CD14-positive monocyte (primary cell): Measurements from ENCODE around the gene HTT-AS. TPM values are rescaled to one million over a fixed set of nuclear protein-coding genes. Genes with fewer than 3 reads are reported as not detected.

Source experiments
- DNase-seq, 3 donors: peaks; one replicate each; pipeline ENCODE4 v3.0.0-alpha.2; 2011 to 2022
- H2AFZ ChIP-seq: 2 replicates; pipeline ENCODE4 v1.6.0; 2012; ENCODE audit warnings: mild to moderate bottlenecking, low read depth, low read length, inconsistent platforms; ENCODE audit not compliant: insufficient read depth, poor library complexity, severe bottlenecking
- H3K27ac ChIP-seq, 2 donors: 1 replicate in 1 of 2; 2 replicates in 1 of 2; pipeline ENCODE4 v1.5.1; 2012 to 2013; ENCODE audit warnings: low read length in 2 of 2, control low read depth in 1 of 2, inconsistent platforms in 1 of 2, low read depth in 1 of 2, mild to moderate bottlenecking in 1 of 2
- H3K27me3 ChIP-seq, 2 donors: one replicate each; pipeline versions ENCODE4 v1.6.0 to v1.6.1; 2011 to 2013; ENCODE audit warnings: low read length in 2 of 2; ENCODE audit not compliant: control insufficient read depth in 2 of 2, insufficient read depth in 2 of 2
- H3K36me3 ChIP-seq, 2 donors: replicated peaks in 1 of 2; 1 replicate in 1 of 2; 2 replicates in 1 of 2; pipeline versions ENCODE4 v1.5.1 to v1.6.1; 2012 to 2013; ENCODE audit warnings: low read length in 2 of 2, control low read depth in 1 of 2, inconsistent platforms in 1 of 2, mild to moderate bottlenecking in 1 of 2; ENCODE audit not compliant: insufficient read depth in 2 of 2, control insufficient read depth in 1 of 2
- H3K4me1 ChIP-seq, 2 donors: 1 replicate in 1 of 2; 2 replicates in 1 of 2; pipeline versions ENCODE4 v1.5.1 to v1.6.1; 2012 to 2013; ENCODE audit warnings: low read length in 2 of 2, control low read depth in 1 of 2, inconsistent platforms in 1 of 2, mild to moderate bottlenecking in 1 of 2, moderate library complexity in 1 of 2; ENCODE audit not compliant: insufficient read depth in 2 of 2, control insufficient read depth in 1 of 2
- H3K4me2 ChIP-seq: replicated peaks from 2 replicates; pipeline ENCODE3; 2012; ENCODE audit warnings: low read length, moderate library complexity, mild to moderate bottlenecking; ENCODE audit not compliant: poor library complexity, severe bottlenecking; ENCODE audit errors: extremely low read depth
- H3K4me3 ChIP-seq, 3 experiments: fragments of 200-600 bp in 1 of 3; sonication (generic) in 1 of 3; replicated peaks in 1 of 3; 1 replicate in 2 of 3; 2 replicates in 1 of 3; pipeline ENCODE4 v1.5.1; 2011 to 2013; ENCODE audit warnings: low read length in 3 of 3, mild to moderate bottlenecking in 3 of 3, control low read depth in 2 of 3, low read depth in 2 of 3, inconsistent platforms in 1 of 3, moderate library complexity in 1 of 3
- H3K79me2 ChIP-seq: 2 replicates; pipeline ENCODE4 v1.6.0; 2012; ENCODE audit warnings: mild to moderate bottlenecking, control low read depth, inconsistent platforms, low read length, moderate library complexity; ENCODE audit not compliant: insufficient read depth
- H3K9ac ChIP-seq: 2 replicates; pipeline ENCODE4 v1.6.0; 2017; ENCODE audit warnings: low read length, mild to moderate bottlenecking; ENCODE audit not compliant: insufficient read depth, poor library complexity, severe bottlenecking
- H3K9me3 ChIP-seq, 2 donors: replicated peaks in 1 of 2; 1 replicate in 1 of 2; 2 replicates in 1 of 2; pipeline versions ENCODE4 v1.5.1 to v1.6.1; 2012 to 2013; ENCODE audit warnings: low read length in 2 of 2, control low read depth in 1 of 2; ENCODE audit not compliant: control insufficient read depth in 1 of 2, insufficient read depth in 1 of 2
- H4K20me1 ChIP-seq: 2 replicates; pipeline ENCODE4 v1.6.0; 2012; ENCODE audit warnings: mild to moderate bottlenecking, low read length, control low read depth, moderate library complexity; ENCODE audit not compliant: insufficient read depth
- H3K27ac Mint-ChIP-seq, 7 donors: one replicate each; pipeline ENCODE4 v1.8.0; 2020; ENCODE audit warnings: mild to moderate bottlenecking in 7 of 7, mixed read lengths in 7 of 7, moderate library complexity in 6 of 7, inconsistent platforms in 2 of 7
- H3K27me3 Mint-ChIP-seq, 3 donors: one replicate each; pipeline ENCODE4 v1.8.0; 2021 to 2022; ENCODE audit warnings: low read depth in 3 of 3, mild to moderate bottlenecking in 3 of 3, mixed read lengths in 3 of 3, moderate library complexity in 3 of 3, inconsistent platforms in 1 of 3
- H3K36me3 Mint-ChIP-seq, 2 donors: one replicate each; pipeline ENCODE4 v1.8.0; 2020; ENCODE audit warnings: mixed read lengths in 2 of 2, inconsistent platforms in 1 of 2, mild to moderate bottlenecking in 1 of 2
- H3K4me1 Mint-ChIP-seq: one replicate; pipeline ENCODE4 v1.8.0; 2020; ENCODE audit warnings: mild to moderate bottlenecking, mixed read lengths
- H3K4me3 Mint-ChIP-seq, 2 donors: one replicate each; pipeline ENCODE4 v1.8.0; 2020; ENCODE audit warnings: mild to moderate bottlenecking in 2 of 2, mixed read lengths in 2 of 2, moderate library complexity in 1 of 2
- H3K9me3 Mint-ChIP-seq, 7 donors: one replicate each; pipeline ENCODE4 v1.8.0; 2020 to 2022; ENCODE audit warnings: mixed read lengths in 7 of 7, mild to moderate bottlenecking in 6 of 7, moderate library complexity in 6 of 7, inconsistent platforms in 2 of 7
- CTCF ChIP-seq: fragments of 200-600 bp; IDR thresholded peaks from one replicate; pipeline ENCODE4 v1.8.0; 2022; ENCODE audit warnings: antibody characterized with exemption, mild to moderate bottlenecking
- WGBS: methylation state at CpG from one replicate; pipeline ENCODE4 v1.1.5; 2013; ENCODE audit warnings: missing lambda C conversion rate; ENCODE audit not compliant: insufficient coverage; 5-methylcytosine and 5-hydroxymethylcytosine counted together
- intact Hi-C, 2 donors: fragments of 100-400 bp; cut with micrococcal nuclease; formaldehyde crosslinking; loops; one replicate each; pipeline versions ENCODE4 v1.15.0 to v1.15.1; 2023
- polyA plus RNA-seq, 3 donors: library from polyadenylated mRNA; depleted of rRNA in 1 of 3; unstranded in 2 of 3; stranded (reverse) in 1 of 3; fragments of 300-500 nt in 2 of 3; fragments of >200 nt in 1 of 3; fragmentation: Illumina TruSeq in 2 of 3; gene quantifications; 1 replicate in 2 of 3; 2 replicates in 1 of 3; pipeline ENCODE4 v1.2.3, GENCODE V29; 2012 to 2021

Gene HTT-AS
- polyA plus RNA-seq, 3 donors = not detected

DNA sequence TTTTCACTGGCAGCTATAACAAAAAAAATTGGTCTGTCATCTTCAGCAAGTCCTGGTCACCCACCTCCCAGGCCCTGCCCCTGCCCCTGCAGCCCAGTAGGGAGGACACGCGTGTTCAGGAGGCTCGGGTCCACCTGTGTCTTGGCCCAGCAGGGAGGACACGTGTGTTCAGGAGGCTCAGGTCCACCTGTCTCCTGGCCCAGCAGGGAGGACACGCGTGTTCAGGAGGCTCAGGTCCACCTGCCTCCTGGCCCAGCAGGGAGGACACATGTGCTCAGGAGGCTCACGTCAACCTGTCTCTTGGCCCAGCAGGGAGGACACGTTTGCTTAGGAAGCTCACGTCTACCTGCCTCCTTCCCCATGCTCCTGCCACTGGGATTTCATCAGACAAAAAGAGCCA lies 44.9 kb downstream of the HTT-AS start:
- no peaks in the 10 kb centered on the region for H3K27me3 ChIP-seq
- H3K36me3 ChIP-seq = no peaks in the 10 kb centered on the region
- H4K20me1 ChIP-seq = no peaks in the 10 kb centered on the region
- TF ChIP-seq CTCF = no peak
- H3K4me1 Mint-ChIP-seq = no peaks in the 10 kb centered on the region
- H3K4me3 Mint-ChIP-seq = no peak overlapping the region
- no peak overlapping the region for H3K9ac ChIP-seq
- no peaks in the 10 kb centered on the region for H3K79me2 ChIP-seq
- no peak overlapping the region for H3K4me3 ChIP-seq
- H3K27me3 Mint-ChIP-seq = peaks cover 3 to 5% (median 5%) of the 10 kb centered on the region in 3 donors
- 98% methylated on average over 7 of the region's 9 CpGs for WGBS
- peaks cover 0 to 4% (median 0%) of the 10 kb centered on the region in 7 donors for H3K9me3 Mint-ChIP-seq
- no peaks in the 10 kb centered on the region for H3K36me3 Mint-ChIP-seq
- H3K4me1 ChIP-seq = no peaks in the 10 kb centered on the region
- H3K9me3 ChIP-seq = no peaks in the 10 kb centered on the region
- no peak overlapping the region for H3K27ac ChIP-seq
- DNase-seq = no peak
- intact Hi-C loops = no loop called here
- peak overlapping the region in 2 of 7 donors; percentile 18 to 26 for H3K27ac Mint-ChIP-seq
- H2AFZ ChIP-seq = no peak overlapping the region
- no peak overlapping the region for H3K4me2 ChIP-seq

DNA sequence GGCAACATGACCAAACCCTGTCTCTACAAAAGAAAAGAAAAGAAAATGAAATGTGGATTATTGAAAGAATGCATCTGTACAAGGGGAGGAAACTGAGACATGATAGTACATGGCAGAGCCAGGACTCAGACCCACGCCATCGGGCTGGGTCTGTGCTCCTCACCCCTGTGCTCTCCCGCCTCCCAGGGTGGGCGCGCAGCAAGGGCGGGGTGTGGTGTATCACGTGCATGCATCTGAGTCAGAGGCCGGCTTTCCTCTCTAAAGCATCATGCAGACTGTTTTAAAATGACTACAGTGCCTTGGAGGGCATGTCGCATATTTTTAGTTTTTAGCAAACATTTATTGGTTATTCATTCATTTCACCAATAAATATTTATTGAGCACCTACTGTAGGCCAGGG lies 47.8 kb downstream of the HTT-AS start:
- no peak overlapping the region for H3K27ac ChIP-seq
- H3K27me3 Mint-ChIP-seq = peaks cover 2 to 7% (median 5%) of the 10 kb centered on the region in 3 donors
- H4K20me1 ChIP-seq = no peaks in the 10 kb centered on the region
- no peak overlapping the region for H3K4me3 Mint-ChIP-seq
- H3K4me1 ChIP-seq = no peaks in the 10 kb centered on the region
- H3K4me2 ChIP-seq = no peak overlapping the region
- peaks cover 8 to 13% (median 9%) of the 10 kb centered on the region in 7 donors for H3K9me3 Mint-ChIP-seq
- H3K36me3 ChIP-seq = no peaks in the 10 kb centered on the region
- no peaks in the 10 kb centered on the region for H3K36me3 Mint-ChIP-seq
- TF ChIP-seq CTCF = no peak
- H3K4me1 Mint-ChIP-seq = no peaks in the 10 kb centered on the region
- 91% methylated on average over 8 of the region's 9 CpGs for WGBS
- no peak for DNase-seq
- peaks cover 8 to 14% of the 10 kb centered on the region in 2 donors for H3K9me3 ChIP-seq
- intact Hi-C loops = no loop called here
- no peak overlapping the region for H2AFZ ChIP-seq
- H3K79me2 ChIP-seq = no peaks in the 10 kb centered on the region
- H3K9ac ChIP-seq = no peak overlapping the region
- no peak overlapping the region for H3K27ac Mint-ChIP-seq
- H3K27me3 ChIP-seq = no peaks in the 10 kb centered on the region
- no peak overlapping the region for H3K4me3 ChIP-seq
